ENCODE data around the gene PRRT1.

The PRRT1 gene

DNA sequence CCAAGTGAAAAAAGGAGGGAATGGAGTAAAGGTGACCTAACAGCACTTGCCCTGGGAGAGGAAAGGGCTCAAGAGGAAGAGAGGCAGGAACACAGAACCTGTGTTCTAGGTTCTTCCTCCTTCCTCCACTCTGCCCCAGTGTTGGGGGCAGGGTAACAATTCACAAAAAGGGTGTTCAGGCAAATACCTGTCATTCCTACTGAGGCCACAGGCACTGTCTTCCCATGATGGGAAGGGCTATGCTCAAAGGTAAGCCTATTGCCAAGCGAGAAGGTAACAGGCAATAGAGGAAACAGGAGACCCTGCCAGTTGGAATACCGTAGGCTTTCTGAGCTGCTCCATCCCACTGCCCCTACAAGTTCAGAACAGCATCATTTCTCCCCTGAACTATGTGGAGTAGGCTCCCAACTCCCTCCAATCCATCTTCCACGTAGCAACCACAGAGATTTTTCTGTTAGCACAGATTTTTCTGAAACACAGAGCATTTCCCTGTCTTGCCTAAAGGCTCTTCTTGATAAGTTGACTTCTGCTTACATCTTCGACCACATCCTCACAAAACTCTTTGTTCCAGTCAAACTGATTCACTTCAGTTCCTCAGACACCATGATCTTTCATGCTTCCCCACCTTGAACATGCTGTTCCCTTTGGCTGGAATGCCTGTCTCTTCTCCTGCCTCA, 21.4 kb upstream of the PRRT1 start:
- DNase-seq, result no peak

DNA sequence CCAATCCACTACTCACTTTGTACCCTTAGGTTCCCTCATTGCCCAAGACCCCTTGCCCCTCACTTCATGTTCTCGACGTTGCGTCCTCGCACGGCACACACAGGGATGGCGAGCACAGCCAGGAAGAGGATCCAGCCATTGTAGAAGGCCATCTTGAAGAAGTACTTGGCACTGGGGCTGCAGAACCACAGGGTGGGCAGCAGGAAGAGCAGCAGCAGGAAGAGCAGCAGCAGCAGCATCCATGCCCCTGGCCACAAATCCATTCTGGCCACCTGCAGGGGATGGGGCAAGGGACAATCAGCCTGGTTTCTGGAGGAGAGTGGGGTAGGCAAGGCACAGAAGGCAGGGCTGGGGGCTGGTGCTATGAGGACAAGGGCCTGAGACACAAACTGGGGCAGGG, 19.5 kb upstream of the PRRT1 start:
- DNase-seq, result no peak

DNA sequence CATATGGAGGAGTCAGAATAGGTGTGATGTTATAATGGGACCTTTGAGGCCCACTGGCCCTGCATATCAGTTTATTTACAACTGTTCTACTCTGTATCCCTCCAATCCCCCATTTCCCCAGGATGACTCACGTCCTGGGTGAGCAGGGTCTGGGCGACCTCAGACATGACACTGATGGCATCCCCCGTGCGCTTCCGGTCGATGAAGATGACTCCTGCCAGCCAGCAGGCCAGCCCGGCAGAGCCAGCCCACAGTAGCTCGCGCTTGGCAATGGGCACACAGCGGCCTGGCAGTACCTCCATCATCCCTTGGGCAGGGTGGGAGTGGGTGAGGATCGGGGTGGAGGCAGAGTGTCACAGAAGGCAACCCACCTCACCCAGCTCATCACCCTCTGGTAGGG, 18.6 kb upstream of the PRRT1 start:
- DNase-seq, result no peak

DNA sequence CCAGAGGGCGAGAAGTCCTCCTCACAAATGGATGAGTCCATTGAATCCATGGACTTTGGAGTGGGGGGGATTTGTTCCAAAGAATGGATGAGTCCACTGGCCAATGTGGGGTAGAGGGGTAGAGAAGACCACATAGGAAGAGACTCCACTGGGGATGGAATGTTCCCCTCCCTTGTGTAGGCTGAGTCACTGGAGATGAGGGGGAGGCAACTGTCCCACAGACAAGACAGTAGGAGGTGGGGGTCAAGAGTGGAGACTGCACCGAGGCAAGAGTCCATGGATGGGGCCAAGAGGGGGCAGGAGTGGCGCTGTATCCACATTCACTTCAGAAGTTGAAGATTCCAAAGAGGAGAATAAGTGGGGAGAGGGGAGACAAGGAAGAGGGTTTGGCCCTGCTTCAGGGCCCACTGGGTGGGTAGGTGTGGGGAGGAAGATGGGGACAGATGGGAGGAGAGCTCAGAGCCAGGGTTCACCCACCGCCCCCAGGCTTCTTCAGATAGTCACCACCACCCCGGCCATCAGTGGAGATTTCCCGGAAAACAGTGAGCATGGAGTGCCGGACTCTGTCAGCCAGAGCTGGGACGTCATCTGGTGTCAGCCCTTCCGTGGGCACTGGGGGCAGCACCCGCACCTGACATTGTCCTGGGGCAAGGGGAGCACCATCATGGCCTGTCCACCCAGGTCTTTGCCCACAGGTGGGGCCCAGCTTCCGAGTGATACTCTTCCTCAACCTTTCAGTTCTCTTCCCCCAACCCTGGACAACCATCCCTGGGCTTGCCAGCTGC, 17.3 kb upstream of the PRRT1 start:
- DNase-seq, result no peak

DNA sequence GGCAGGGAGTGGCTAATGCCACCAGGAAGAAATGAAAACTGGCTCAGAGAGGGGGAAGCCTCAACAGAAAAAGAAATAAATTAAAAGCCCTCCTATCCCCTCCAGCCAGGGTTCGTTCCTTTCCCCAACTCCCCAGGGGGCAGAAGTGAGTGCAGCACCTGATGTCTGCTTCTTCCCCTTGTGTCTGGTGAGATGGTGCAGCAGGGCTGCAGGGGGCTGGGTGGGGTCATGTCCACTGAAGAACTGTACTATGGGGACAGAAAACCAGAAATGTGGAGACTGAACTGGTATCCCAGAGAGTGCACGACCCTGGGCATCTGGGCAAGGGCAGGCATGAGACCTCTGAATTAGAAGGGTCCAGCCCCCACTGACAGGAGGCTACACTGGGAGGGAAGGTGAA, 16.6 kb upstream of the PRRT1 start:
- no peak for DNase-seq

DNA sequence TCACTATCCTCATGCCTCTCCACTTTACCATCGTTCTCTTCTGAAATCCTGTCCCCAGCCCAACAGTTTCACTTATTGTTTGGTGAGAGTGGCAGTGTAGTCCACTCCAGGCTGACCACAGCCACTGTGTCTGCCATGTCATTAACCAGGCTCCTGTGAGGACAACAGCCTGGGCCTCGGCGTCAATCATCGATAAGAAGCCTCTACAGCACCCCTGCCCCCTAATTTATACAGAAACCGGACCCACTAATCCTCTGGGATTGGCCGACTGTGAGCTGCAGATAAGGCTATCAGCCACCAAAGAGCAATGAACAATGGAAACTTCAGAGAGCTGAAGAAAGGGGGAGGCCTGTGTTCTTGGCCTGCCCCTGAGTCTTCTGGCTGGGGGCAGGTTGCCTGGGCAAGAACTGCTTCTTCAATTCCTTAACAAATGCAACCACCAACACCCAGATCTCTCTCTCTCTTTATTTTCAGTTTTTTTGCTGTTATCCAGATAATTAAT, 16.1 kb upstream of the PRRT1 start:
- no peak for DNase-seq

DNA sequence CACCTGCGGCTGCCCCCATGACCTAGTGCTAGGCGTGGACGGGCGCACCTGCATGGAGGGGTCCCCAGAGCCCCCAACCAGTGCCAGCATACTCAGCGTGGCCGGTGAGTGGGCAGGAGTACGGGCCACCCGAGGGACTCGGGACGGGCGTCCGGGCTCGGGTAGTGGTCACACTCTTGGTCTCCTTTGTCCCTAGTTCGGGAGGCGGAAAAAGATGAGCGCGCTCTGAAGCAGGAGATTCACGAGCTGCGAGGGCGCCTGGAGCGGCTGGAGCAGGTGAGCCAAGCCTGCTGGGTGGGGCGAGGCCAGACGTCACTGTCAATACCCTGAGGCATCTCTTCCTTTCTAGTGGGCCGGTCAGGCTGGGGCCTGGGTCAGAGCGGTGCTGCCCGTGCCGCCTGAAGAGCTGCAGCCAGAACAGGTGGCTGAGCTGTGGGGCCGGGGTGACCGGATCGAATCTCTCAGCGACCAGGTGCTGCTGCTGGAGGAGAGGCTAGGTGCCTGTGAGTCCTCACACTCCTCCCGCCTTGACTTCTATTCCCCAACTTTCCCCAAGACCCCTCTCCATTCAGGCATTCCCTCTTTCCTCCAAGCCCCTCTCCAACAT, 15.5 kb upstream of the PRRT1 start:
- DNase-seq, result no peak

DNA sequence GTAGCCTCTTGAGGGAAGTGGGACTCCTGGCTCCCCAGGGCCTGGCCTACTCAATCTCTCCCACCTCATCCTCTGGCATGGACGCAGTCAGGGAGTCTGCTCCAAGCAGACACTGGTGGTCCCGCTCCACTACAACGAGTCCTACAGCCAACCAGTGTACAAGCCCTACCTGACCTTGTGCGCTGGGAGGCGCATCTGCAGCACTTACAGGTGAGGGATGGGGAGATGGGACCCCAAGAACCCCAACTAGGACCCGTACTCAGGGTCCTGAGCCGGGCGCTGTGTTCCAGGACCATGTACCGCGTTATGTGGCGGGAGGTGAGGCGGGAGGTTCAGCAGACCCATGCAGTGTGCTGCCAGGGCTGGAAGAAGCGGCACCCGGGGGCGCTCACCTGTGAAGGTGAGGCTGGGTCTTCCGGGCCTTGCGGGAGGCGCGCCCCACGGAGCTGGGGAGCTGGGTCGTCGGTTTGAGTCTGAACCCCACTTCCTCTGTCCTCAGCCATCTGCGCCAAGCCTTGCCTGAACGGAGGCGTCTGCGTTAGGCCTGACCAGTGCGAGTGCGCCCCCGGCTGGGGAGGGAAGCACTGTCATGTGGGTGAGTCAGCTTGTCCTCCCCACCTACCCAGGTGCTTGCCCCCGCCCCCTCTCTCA, 14.8 kb upstream of the PRRT1 start:
- no peak for DNase-seq

DNA sequence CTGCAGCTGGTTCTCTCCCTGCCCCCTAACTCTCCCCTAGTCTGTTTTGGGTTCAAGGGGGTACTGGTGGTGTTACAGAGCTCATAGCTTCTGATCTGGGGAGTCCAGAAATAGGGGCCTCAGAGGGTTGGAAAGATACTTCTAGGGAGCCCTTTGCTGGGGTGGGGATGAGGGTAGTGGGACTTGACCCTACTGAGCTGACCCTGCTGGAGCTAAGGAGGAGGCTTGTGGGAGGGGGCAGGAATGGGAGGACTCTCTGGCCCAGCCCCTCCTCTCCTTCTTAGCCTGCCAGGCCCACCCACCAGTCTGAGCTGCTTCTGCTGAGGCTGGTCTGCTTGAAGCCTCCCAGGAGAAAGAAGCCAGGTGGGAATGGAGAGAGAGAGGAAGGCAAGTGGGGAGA, 12.6 kb upstream of the PRRT1 start, which contains the start of gene EGFL8:
Gene EGFL8 (plus strand): TSS at position 301 of the 400 bp plus-strand sequence. CDS start 1,571 bp downstream, outside the sequence.
- DNase-seq, result no peak

DNA sequence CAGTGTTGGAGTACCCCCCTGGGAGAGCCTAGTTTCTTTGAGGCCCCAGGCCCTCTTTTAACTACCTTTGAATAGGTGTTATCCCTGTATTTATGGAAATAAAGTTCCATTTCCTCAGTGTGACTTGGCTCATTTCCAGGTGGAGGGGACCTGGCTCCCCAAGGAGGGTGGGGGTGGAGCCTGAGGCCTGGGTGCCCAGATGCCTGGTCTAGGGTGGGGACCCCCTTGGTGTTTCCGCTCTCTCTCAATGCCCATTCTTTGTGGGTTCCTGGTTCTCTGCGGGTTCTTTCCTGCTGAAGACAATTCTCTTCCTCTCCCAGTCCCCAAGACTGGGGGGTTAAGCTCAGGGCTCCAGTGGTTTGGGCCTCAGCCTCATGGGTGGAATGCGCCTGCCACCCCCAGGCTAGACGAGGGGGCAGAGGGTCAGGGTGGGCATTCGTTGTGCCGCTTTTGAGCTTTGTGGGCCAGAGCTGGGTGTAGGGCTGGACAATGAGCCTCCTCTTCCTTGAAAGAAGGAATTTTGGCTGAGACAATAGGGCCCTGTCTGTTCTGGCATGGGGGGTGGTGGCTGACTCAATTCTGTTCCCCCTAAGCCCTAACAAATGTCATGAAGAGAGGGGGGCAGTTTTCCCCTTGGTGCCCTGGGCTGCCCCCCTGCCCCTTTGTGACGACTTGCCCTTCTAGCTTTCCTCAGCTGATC, 12.0 kb upstream of the PRRT1 start:
- no peak for DNase-seq

DNA sequence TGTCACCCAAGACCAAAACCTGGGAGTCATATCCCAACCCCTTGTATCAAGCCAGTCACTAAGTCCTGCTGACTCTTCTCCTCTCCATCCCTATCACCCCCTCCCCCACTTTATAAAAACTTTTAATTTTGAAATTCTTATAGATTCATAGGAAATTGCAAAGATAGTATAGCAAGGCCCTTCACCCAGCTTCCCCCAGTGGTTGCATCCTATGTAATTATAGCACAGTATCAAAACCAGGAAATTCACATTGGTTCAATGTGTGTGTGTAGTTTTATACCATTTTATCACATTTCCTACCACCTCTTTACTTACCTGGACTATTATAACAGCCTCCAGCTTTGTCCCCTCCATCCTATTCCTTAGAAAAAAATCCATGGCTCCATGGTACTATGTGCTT, 6.3 kb upstream of the PRRT1 start:
- no peak for DNase-seq

DNA sequence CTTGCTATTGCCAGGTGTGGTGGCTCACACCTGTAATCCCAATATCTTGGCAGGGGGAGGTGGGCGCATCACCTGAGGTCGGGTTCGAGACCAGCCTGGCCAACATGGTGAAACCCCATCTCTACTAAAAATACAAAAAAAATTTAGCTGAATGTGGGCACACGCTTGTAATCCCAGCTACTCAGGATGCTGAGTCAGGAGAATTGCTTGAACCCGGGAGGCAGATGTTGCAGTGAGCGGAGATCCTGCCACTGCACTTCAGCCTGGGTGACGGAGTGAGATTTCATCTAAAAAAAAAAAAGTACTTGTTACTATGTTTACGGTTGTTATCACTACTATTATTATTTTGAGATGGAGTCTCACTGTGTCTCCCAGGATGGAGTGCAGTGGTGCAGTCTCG, 5.2 kb upstream of the PRRT1 start:
- no peak for DNase-seq

DNA sequence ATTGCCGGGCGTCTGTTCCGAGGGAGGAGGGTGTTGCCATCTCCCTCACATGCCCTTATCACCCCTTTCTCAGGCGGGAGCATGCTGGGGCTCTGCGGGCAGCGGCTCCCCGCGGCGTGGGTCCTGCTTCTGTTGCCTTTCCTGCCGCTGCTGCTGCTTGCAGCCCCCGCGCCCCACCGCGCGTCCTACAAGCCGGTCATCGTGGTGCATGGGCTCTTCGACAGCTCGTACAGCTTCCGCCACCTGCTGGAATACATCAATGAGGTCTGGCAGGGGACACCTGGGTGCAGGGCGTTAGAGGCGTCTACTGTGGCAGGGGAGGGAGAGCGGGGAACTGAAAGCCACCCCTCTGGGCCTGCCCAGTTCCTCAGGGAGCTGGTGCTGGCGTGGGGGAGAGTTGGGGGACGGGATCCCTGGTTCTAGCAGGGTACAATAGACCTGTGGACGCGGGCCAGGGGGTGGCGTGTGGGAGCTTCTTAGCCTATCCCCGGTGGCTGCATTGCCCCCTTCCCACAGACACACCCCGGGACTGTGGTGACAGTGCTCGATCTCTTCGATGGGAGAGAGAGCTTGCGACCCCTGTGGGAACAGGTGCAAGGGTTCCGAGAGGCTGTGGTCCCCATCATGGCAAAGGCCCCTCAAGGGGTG, 2.9 kb upstream of the PRRT1 start:
- DNase-seq, result peak; percentile 57

DNA sequence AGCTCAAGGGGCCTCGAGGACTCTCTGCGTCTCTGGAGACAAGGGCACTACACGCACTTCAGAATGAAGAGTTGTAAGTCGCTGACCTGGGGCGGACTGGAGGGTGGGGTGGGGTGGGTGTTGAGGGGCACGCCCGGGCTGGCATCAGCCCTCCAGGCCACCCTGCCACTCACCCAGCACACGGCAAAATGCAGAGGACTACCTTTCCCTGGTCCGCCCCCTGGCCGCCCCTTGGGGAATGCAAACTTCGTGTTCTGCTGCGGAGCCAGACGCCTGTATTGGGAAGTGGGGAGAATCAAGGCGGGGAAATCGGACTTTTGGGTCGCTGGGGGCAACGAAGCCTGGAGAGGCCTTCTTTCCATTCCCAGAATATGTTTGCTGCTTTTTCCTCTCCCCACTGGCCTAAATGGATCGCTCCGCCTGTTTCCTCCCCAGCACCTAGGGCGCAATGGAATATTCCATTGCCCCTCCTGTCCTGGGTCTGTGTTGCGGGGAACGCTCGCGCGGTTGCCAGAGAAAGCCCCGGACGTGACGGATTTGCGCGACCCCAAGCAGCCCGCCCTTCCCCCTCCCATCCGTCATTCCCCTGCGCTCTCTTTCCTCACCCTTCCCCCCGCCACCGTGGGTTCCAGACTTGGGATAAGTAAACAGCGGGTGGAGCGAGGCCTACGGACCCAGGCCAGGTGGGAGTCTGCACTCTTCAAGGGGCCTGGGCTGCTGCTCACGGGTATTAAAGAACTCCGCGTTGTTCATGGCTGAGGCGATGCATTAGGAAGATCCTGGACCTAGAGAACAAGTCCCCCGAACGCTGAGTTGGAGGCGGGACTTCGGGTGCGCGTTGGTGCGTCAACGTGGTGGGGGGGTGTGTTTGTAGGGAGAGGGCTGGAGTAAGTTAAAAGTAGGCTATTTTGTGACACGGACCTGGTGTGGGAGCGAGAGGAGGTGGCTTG, 2.1 kb upstream of the PRRT1 start, which contains the start of gene PPT2:
Gene PPT2 (plus strand): TSS at position 578 of the 950 bp plus-strand sequence. CDS start 454 bp downstream, outside the sequence.
- DNase-seq, result peak; percentile 55

DNA sequence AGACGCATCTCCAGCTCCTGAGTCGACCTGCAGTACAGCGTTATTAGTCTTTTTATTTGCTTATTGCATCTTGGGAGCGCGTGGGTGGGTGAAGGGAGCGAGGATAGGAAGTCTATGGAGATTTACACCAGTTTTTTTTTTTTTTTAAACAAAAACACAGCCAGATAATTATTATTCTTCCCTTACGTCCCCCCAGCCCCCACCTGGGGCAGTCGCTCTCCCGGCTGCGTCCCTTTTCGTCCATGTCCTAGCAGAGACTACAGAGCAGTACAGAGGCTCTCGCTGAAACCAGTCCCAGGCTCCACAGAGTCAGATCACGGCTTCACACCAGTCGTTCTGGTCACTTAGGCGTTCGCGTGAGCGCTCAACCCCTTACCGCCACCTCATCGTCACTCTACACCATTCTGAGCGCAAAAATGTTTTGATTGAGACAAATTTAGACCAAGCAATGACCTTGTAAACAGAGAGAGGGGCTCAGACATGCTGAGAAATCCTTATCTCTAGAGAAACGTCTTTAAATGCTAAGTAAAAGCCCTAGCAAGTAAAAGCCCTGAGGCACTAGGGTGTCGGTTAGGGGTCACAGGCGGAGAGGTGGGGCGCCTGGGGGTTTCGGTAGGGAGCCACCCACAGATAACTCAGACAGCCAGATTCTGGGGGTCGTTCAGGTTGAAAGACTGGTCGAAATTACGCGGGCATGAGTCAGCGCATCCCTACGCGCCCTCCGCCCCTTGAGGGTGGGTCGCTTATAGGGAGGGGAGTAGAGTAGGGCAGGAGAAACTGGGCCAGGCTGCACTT, 1.2 kb upstream of the PRRT1 start:
- no peak for DNase-seq

DNA sequence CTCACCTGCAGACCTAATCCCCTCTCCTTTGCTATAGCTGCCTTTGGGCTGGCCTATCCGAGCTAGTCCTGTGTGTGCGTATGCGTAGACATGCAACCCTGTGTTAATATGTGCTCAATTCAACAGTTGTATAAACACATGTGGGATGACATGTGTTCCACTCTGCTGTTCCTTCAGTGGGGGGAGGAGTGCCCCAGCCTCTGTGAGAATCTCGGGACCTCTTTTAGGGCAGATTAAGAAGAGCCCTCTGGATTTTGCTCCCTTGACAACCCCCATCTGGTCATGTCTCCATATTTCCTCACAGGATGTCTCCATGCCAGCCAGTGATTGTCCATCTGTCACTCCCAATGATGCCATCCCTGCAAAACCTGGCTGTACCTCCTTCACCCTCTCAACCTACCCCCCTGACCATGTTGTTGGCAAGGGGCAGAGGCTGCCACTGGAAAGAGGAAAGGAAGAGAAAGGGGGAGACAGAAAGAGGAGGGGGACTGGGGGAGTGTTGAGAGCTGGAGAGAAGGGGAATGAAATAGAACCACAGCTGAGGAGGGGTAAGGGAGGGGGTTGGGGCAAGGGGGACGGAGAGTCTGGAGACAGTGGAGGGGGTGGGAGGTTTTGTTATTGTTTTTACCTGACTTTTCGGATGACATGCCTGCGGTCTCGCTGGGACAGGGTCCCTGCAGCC, 417 bp downstream of the PRRT1 start:
- no peak for DNase-seq

DNA sequence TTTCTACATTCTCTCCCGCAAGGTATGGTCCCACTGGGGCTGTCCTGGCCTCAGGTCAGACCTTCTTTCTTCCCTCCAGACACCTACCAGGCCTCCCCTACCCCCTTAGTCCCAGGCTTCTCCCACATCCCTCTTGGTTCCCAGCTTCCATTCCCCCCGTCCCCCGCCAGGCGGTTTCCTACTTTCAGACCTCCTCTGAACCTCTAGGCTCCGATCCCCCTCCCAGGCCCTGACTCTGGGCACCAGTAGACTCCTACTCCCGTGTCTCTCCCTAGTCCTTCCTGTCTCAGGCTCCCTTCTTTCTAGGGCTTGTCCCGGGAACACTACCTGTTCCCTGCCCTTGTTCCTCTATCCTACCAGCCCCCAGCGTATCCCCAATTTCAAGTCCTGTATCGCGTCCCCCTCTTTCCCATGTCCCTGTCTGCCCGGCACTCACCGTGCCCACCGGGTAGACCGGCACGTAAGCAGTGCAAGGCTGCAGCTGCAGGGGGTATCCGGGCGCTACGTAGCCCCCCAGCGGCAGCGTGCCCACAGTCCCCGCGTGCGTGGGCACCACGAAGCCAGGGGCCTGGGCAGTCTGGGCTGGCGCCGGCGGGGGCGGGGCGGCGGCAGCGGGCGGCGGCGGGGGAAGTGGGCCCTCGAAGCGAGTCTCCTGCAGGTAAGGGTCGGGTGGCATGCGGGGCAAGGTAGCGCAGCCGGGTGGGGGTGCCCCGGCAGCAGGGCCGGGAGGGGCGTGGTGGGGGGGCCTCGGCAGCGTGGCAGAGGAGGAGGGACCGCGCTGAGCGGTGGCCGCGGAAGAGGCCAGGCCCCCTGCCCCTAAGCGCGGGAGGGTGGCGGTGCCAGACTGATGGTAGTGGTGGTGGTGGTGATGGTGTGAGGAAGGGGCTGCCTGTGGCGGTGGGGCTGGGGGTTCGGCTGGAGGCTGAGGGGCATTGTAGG, 1.5 kb downstream of the PRRT1 start:
- no peak for DNase-seq

DNA sequence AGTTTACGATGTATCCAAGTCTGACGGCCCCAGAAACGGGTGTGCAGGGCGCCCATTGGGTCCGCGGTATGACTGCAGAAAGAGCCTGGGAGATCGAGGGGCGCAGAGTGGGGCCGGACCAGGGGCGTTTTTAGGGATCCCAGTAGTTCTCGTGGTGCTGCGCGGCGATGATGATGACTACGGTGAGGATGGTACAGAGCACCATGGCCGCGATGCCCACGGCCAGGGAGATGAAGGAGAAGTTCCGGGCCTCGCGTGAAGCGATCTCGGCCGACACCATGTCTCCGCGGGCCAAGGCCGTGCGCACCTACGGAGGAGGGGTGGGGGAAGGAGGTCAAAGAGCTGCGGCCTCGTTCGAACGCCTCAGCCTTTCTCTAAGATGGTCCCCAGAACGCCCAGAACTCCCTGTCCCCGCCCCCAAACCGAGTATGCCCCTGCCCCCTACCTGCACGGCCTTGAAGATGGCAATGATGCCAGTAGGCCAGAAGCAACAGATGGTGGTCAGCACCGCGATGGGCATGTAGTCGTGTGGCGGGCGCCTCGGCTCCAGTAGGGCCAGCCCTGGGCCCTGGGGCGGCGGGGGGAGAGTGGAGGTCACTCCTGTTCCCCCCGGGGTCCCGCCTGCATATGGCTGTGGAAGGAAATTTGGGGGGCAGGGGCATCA, 2.5 kb downstream of the PRRT1 start:
- DNase-seq, result no peak

Measured in activated CD4-positive, CD25-positive, alpha-beta regulatory T cell treated with anti-CD3 and anti-CD28 coated beads, Interleukin-2, amount 50 U/mL, for 72 hours (primary cell).